ENCODE results near the gene TMEM131L. TPM values are rescaled to one million over a fixed set of nuclear protein-coding genes. Genes with fewer than 3 reads are reported as not detected.
"Not testable (repeated sequence)": the region's sequence is repeated elsewhere in the genome, so short reads cannot be mapped to it uniquely, and the experiment has no call there.

Gene TMEM131L
- total RNA-seq: 11.7 and 12.6 TPM in 2 replicates

DNA sequence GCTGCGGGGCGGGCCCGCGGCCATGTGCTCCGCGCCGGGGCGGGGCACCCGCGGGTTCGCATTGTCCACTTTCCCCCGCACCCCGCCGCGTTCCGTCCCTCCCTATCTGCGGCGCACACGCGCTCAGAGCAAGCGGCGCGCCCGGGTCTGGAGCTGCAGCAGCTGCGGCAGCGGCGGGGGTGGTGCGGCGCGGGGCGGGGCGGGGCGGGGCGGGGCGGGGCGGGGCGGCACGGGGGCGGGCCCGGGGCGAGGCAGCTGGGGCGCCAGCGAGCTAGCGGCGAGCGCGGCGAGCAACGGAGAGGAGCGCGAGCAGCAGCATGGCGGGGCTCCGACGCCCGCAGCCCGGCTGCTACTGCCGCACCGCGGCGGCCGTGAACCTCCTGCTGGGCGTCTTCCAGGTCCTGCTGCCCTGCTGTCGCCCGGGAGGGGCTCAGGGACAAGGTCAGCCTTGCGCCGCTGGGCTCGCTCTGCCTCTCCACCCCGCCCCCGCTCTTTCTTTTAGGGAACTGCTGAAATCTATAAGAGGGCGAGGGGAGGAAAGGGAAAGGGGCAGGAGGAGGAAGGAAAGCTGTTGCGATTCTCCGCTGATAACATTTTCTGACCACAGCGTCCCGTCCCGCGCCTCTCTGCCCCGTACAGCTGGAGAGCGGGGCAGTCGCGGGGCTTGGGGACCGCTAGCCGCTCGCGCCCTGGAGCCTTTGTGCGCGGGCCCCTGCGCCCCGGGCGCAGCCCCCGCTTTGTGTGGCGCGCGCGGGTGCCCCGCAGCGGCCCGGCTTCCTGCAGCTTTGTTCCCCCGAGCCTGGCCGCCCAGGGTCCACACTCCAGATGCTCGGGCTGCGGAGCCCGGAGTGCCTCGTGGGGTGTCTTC lies at the start of gene TMEM131L:
Gene TMEM131L, plus strand, starts transcription at position 280 of the 868 bp plus-strand sequence. Its CDS starts 38 bp downstream, at position 318.
- peak; percentile 68 to 82 for DNase-seq (ENCODE audit: low read depth in 2 of 2)

DNA sequence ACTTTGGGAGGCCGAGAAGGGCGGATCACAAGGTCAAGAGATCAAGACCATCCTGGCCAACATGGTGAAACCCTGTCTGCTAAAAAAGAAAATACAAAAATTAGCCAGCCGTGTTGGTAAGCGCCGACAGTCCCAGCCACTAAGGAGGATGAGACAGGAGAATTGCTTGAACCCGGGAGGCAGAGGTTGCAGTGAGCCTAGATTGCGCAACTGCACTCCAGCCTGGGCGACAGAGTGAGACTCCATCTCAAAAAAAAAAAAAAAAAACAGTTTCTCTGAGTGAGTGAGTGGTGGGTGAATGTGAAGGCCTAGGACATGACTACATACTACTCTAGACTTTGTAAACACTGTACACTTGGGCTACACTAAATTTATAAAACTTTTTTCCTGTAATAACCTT lies 49.7 kb upstream of the TMEM131L start:
- DNase-seq (ENCODE audit: low read depth in 2 of 2): not testable (repeated sequence)

DNA sequence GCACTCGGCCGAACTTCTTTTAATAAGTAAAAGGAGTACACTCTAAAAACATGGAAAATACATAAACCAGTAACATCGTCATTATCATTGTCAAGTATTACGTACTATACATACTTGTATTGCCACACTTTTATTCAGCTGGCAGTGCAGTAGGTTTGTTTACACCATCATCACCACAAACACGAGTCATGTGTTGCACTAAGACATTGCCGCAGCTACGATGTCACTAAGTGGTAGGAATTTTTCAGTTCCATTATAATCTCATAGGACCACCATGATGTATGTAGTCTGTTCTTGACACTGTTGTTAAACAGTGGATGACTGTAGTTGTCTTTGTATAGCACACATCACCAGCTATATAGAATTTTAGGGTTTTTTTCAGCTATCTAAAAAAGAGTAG lies 48.0 kb upstream of the TMEM131L start:
- no peak for DNase-seq (ENCODE audit: low read depth in 2 of 2)

DNA sequence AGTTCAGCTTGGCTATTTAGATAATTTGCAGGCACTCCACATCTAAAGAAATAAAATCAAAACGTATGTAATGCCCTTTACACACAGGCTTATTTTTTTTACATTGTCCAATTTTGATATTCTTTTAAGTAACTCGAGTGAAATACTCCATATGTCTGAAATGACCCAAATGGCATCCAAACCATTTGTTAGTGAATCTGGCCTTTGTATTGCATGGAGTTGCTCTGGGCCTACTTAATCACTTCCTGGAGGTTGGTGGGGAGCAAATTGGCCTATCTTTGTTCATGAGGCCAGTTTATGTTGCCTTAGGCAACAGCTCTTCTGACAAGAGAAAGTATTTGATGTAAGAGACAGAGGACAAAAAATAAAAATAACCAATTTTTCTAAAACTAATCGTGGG lies 47.6 kb upstream of the TMEM131L start:
- peak in 1 of 2 donors; percentile 27 for DNase-seq (ENCODE audit: low read depth in 2 of 2)

DNA sequence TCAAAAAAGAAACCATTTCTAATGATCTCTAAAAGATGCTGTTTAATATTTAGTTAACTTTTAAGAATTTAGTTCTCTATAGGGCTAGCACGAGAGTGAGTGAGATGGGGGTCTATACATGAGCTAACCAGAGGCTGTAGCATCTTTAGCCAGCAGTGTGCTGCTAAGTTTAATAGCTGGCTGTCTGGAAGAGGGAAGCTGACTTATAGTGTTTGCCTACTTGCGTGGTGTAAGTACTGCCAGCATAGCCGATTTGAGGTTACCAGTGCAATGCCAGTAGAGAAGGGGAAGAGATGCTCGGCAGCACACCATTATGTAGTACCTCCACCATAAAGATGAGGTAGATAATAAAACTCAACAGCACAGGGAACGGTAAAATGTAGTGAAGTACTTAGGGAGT lies 47.1 kb upstream of the TMEM131L start:
- DNase-seq (ENCODE audit: low read depth in 2 of 2): no peak

DNA sequence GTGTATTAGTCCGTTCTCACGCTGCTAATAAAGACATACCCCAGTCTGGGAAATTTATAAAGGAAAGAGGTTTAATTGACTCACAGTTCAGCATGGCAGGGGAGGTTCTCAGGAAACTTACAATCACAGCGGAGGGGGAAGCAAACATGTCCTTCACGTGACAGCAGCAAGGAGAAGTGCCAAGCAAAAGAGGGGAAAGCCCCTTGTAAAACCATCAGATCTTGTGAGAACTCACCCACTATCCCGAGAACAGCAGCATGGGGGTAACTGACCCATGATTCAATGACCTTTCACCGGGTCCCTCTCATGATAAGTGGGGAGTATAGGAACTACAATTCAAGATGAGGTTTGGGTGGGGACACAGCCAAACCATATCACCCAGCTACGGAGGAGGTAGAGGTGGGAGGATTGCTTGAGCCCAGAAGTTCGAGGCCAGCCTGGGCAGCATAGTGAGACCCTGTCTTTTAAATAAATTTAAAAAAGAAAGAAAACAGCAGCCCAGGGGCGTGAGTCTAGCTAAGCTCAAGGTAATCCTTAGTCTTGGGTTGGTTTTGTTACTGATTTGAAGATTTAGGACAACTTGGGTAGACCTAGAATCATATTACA lies 46.4 kb upstream of the TMEM131L start:
- DNase-seq (ENCODE audit: low read depth in 2 of 2): no peak

- DNase-seq (ENCODE audit: low read depth in 2 of 2): no peak
Measured at GRCh38 chr4:153420361-153420760, 45.8 kb upstream of the TMEM131L start.

GRCh38 chr4:153421941-153422340 lies 44.2 kb upstream of the TMEM131L start:
- no peak for DNase-seq (ENCODE audit: low read depth in 2 of 2)

GRCh38 chr4:153426207-153426885 lies 39.8 kb upstream of the TMEM131L start:
- DNase-seq (ENCODE audit: low read depth in 2 of 2): no peak

DNA sequence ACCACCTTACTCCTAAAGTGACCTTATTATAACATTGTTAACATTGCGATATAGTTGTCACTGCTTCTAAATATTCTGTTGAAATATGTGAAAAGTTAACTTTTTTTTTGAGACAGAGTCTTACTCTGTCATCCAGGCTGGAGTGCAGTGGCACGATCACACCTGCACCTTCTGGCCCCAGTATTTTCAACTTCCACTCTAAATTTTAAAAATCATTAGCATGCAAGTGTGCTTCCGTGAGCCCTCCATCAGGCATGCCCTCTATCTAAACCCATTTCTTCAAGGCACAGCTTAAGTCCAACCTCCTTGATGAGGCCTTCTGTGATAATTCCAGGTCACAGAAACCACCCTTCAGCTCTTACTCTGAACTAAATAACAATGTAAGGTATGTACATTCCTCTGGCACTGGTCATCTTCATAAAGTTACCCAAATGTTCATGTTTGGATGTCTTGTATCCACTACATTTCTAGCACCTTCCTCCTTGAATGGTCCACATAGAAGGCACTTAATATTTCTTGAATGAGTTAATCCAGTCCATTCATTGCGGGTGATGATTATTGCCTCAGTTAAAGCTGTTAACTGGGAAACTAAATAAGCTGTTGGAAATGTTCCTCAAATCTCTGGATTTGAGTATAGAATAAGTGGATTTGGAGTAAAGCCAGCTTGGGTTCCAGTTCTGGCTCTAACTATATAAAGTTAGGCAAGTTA lies 38.6 kb upstream of the TMEM131L start:
- DNase-seq (ENCODE audit: low read depth in 2 of 2): no peak

DNA sequence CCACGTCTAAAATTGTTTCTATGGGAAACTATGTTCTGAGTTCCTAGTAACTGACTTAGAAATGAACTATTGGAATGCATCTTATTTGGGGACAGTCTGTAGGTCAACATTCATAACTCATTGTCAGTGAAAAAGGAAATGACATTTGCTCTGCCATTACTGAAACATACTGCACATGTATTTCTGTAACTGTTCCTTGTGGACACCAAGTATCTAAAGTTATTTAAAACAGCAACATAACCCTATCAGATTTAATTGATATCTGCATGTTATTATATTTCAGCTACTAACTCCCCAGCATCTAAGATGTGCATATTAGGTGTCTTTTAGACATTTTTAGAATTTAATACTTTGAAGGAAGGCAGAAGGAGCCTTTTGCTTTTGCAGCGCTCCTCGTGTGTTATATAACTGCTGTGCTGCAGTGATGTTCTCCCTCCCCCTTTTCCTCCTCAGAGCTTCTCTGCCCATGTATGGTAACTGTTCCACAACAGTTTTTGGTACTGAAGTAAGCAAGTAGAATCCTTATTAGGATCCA lies 37.2 kb upstream of the TMEM131L start:
- no peak for DNase-seq (ENCODE audit: low read depth in 2 of 2)

DNA sequence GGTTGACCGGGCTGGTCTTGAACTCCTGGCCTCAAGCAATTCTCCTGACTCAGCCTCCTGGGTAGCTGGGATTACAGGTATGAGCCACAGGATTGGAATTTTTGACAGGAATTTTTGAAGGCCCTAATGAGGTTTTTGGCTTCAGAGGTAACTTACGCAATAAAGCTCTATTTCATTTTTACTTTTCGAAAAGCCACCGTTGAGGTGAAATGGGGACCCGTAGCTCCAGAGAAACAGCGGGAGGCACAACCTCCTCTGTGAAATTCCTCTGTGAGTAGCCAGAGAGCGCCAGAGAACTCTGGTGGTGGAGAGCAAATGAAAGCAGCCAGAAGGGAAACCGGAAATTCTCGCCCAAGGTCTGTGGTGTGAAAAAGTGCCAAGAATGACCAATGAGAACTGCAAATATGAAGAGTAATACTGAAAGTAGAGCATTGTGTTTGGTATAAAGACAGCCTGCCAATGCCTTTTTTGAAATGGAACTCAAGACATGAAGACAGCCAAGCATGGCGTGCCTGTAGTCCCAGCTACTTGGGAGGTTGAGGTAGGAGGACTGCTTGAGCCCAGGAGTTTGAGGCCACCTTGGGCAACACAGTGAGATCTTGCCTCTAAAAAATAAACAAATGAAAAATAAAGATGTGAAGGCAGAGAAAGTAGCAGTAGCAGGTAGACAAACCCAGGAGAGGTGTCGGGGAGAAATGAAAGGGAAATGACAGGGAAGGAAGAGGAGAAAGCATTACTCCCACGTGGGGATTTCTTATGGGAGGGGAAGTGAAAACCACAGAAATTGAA lies 33.0 kb upstream of the TMEM131L start:
- DNase-seq (ENCODE audit: low read depth in 2 of 2): peak; percentile 72 to 83

DNA sequence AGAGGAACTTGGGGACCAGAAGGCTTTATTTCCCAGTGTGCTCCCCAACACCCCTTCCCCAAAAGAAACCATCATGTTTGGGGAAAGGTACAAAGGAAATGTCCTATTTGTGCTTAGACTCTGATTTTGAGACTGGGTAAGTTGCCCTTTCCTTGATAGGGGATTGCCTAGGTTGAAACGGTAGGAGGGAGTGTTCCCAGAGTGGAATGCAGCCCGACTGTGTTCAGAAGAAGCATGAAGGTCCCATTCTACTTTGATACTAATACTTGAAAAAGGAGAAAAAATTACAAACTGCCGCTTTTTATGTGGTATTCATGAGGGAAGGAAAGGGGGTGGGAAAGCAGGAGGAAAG lies 32.4 kb upstream of the TMEM131L start:
- DNase-seq (ENCODE audit: low read depth in 2 of 2): no peak

GRCh38 chr4:153434190-153434589 lies 32.0 kb upstream of the TMEM131L start:
- no peak for DNase-seq (ENCODE audit: low read depth in 2 of 2)

DNA sequence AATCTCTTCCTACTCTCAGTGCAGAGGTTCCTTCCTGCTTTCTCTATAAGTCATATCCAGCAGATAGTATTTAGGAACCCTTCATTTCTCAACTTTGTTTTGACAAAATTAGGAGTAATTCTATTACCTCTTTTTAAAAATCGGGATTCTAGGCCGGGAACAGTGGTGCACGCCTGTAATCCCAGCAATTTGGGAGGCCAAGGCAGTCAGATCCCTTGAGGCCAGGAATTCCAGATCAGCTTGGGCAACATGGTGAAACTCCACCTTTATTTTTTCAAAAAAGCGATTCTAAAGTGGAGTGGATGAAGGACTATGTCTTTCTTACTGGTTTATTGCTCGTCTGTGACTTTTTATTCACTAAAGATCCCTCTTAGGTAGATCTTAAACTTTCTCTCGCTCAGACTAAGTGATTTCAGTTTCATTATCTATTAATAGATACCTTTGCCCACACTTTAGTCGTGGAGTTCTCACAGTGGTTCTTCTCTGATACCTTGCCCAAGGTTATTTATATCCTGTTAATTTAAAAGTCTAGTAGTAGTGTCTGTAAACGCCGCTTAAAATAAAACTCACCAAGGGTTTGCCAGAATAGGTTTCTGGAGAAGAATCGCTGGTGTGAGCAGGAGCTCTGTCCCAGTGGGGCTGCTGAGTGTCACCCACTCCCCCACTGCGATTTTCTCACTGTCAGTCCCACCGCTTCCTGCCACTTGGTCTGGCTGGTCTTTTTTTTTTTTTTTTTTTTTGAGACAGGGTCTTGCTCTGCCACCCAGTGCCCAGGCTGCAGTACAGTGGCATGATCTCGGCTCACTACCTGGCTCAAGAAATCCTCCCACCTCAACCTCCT lies 27.0 kb upstream of the TMEM131L start:
- no peak for DNase-seq (ENCODE audit: low read depth in 2 of 2)

DNA sequence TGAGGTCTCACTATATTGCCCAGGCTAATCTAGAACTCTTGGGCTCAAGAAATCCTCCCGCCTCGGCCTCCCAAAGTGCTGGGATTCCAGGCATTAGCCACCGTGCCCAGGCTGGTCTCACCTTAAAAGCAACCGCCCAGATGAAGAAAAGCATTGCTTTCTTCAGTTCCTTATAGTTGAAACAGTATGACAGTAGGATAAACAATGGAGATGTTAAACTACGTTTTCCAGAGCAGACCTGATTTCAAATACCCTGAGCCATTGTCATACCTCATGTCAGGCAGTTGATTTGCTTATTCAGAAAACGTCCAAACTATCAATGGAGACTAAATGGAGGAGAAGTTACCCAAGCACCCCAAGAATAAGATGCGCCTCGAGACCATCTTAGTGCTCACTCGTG lies 26.3 kb upstream of the TMEM131L start:
- DNase-seq (ENCODE audit: low read depth in 2 of 2): no peak

GRCh38 chr4:153440475-153440874 lies 25.7 kb upstream of the TMEM131L start:
- no peak for DNase-seq (ENCODE audit: low read depth in 2 of 2)

DNA sequence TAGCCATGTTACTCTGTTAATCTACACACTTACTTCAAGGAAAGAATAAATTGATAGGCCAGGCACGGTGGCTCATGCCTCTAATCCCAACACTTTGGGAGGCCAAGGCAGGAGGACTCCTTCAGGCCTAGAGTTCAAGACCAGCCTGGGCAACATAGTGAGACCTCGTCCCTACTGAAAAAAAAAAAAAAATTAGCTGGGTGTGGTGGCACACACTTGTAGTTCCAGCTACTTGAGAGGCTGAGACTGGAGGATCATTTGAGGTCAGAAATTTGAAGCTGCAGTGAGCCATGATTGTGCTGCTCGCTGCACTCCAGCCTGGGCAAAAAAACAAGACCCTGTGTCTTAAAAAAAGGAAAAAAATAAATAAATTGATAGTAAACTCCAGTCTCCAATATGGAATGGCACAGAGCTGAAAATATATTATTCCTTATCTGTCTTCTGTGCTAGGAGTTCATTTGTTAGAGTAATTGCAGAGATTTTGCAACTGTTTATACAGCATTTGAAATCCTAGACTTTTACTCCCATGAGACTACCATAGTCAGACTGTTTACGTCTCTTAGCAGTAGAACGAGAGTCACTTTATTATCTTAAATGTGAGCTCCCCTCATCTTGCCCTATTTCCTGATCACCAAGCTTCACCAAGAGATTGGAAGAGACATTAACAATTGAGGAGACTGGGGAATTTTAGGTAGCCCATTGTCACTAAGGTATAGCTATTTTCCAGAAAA lies 18.8 kb upstream of the TMEM131L start:
- no peak for DNase-seq (ENCODE audit: low read depth in 2 of 2)

Data from lung microvascular endothelial cell (primary cell).